HG02588 (cell line): ENCODE measurements around the gene CCDC116.
A peak's percentile ranks its signal among the peaks of the same experiment; 100 is the strongest.

Experiments
- ATAC-seq: cut with Tn5 transposase; IDR thresholded peaks from one replicate; pipeline ENCODE4 v1.9.1; 2021; ENCODE audit warnings: mild to moderate bottlenecking, moderate library complexity; ENCODE audit not compliant: unreplicated experiment

Gene CCDC116

DNA sequence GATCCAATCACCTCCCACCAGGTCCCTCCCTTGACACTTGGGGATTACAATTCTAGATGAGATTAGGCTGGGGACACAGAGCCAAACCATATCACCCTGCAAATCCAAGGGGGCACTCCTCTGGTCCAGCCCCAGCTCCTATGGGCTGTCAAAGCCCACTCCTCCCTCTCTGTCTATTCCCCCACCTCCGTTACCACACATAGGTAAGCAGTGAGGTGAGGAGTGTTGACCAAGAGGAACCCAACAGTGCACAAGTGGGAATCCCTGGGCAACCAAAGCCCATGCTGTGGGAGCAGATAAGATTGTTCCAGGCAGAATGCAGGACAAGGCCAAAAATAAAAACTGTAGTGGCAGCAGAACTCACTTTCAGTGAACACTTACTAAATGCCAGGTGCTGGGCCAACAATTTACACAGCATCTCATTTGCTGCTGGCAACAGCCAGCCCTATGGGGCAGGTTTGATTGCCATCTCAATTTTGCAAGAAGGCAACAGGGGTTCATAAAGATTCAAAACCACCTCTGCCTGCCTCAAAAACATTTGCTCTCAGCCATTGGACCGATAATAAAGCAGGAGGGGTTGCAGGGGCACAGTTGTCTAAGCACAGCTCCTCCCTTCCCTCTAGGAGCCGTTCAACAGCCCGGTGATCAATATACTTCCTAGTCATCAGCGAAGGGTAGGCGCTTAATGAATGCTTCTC lies 18.4 kb downstream of the CCDC116 start:
- ATAC-seq, result no peak

DNA sequence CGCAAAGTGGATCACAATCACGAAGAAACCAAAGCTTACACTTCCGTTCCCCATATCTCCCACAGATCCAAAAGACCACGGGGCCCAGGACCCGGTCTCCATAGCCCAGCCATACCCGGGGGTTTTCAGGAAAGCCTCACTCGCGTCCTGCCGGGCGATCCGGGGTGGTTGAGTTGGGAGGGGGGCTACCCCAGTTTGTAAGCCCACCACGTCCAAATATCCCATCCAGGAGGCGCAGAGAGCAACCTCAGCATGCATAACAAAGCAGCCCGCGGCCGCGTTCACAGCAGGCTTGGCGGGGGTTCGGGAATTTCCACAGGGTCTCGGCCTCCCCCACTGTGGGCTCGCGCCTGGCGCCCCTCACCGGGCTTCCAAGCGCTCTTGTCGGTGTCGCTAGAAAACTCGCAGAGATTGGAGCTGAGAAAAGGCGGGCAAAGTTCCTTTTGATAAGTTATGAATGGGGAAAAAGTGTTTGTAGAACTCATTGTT lies 19.0 kb downstream of the CCDC116 start:
- peak; percentile 28 for ATAC-seq

GRCh38 chr22:21652010-21652546 lies 19.5 kb downstream of the CCDC116 start:
- peak; percentile 83 for ATAC-seq

GRCh38 chr22:21652547-21653545 lies 20.3 kb downstream of the CCDC116 start:
- no peak for ATAC-seq

DNA sequence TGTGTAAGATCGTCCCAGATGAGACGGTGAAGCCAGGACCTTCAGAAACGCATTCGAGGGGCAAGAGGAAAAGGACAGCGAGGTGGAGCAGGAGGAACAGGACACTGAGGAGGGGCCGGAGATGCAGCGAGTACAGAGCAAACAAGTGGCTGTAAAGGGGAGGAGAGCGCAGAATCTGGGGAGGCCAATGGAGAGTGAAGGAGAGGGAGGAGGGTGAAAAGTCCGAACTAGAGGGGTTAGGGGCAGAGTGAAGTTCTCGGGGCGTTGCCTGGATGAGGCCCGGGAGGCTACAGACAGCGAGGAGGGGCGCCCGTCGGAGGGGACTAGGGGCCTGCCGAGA lies 24.4 kb downstream of the CCDC116 start:
- ATAC-seq, result no peak

DNA sequence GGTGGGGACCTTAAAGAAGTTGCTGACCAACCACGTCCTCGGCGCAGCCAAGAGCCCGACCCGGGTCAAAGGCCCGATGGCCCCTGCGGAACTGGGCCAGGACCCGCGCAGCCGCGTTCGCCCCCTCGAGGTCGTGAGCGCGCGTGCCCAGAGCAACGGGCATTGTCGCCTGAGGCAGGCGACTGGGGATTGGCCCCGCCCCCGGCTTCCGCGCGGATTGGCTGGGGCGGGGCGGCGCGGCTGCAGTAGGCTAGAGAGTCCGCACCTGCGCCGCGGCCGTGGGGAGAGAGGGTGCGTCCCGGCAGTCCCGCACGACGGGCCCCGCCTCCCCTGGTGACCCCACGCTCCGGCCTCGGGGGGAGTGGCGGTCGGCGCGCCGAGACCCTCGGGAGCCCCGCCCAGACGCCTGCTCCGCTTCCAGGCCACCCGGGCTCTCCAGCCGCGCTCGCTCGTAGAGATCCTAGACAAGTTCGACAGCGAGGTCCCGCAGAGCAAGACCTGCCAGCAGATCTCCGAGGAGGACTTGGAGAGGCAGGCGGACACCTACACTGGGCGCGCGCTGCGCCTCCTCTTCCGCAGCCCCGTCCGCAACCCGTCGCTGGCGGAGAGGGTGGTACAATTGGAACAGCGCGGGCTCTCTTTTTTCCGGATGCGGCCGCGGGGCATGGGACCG lies 24.9 kb downstream of the CCDC116 start:
- peak; percentile 70 for ATAC-seq

GRCh38 chr22:21659864-21660525 lies 27.4 kb downstream of the CCDC116 start:
- no peak for ATAC-seq

DNA sequence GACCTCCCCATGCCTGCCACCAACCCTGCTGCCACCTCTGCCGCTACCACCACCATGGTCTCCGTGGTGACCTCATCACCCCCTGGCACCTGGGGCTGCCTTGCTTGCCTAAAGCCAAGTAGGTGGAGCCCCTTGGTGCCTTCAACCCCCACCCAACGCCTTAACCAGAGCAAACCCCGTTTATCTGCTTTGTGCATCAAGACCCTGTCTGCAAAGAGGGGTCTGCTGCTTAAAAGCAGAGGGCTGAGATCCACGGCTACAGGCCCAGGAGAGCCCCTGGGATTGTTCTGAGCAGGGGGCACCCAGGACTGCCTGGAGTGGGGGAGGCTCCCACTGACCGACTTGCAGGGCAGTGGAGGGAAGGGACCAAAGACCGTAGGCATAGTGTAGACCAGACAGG lies 28.3 kb downstream of the CCDC116 start:
- ATAC-seq, result no peak

GRCh38 chr22:21661991-21662390 lies 29.4 kb downstream of the CCDC116 start:
- ATAC-seq, result no peak

- ATAC-seq, result no peak
These were observed 31.2 kb downstream of the CCDC116 start for GRCh38 chr22:21663738-21664137.

DNA sequence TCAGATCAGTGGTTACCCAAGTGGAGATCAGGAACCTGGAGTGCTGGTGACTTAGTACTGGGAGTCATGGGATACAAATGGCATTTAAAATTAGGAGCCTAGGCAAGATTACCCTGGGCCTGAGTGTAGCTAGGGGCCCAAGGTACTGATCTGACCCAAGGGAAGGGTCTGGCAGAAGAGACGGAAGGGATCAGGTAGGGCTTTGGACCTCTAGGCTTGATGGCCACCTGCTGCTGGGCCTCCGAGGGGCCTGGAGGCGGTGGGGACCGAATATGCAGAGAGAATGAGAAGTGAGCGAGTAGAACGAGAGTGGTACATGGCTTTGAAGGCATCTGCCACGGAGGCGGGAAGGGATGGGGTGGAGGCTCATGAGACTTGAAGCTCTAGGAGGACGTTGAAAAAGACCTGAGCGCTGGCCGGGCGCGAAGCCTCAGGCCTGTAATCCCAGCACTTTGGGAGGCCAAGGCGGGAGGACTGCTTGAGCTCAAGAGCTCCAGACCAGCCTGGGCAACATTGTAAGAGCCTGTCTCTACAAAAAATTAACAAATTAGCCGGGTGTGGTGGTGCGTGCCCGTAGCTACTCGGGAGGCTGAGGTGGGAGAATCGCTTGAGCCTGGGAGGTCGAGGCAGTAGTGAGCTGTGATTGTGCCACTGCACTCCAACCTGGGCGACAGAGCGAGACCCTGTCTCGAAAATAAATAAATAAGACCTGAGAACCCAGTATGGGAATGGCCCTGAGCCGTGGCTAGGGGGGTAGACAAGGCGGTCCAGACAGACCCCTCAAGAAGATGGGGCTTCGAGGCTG lies 32.7 kb downstream of the CCDC116 start:
- no peak for ATAC-seq

DNA sequence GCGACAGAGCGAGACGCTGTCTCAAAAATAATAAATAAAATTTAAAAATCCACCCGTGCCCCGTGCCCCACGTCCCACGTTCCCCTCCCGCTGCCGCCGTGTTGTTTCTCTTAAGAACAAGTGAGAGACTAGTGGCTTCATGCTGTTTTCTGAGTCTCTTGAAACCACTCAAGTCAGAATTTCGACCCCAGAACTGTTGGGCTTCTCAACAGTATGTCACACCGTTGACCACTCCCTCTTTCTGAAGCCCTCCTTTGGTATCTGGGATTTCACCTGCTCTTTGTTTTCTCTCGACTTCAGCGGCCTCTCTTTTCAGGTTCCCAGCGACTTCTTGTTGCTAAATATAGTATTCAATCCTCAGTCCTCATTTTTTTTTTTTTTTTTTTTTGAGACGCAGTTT lies 34.2 kb downstream of the CCDC116 start:
- ATAC-seq, result no peak

- no peak for ATAC-seq
These were observed 36.5 kb downstream of the CCDC116 start for GRCh38 chr22:21669026-21669425.

GRCh38 chr22:21672107-21672629 lies 39.6 kb downstream of the CCDC116 start:
- no peak for ATAC-seq

GRCh38 chr22:21673534-21674321 lies 41.2 kb downstream of the CCDC116 start:
- ATAC-seq, result no peak

- no peak for ATAC-seq
These were observed 42.2 kb downstream of the CCDC116 start for GRCh38 chr22:21674638-21675245.

- ATAC-seq, result no peak
These were observed 45.3 kb downstream of the CCDC116 start for GRCh38 chr22:21677606-21678443.
